Measurements from ENCODE around the gene ATP6V1D. TPM values are rescaled to one million over a fixed set of nuclear protein-coding genes. Genes with fewer than 3 reads are reported as not detected.
A peak's percentile ranks its signal among the peaks of the same experiment; 100 is the strongest.

The ATP6V1D gene
- total and polyA plus RNA-seq, 2 of the 8 experiments (the other 6 are each of a cell fraction or from before 2014, with no cell fraction given): 45.1 to 76.3 TPM

DNA sequence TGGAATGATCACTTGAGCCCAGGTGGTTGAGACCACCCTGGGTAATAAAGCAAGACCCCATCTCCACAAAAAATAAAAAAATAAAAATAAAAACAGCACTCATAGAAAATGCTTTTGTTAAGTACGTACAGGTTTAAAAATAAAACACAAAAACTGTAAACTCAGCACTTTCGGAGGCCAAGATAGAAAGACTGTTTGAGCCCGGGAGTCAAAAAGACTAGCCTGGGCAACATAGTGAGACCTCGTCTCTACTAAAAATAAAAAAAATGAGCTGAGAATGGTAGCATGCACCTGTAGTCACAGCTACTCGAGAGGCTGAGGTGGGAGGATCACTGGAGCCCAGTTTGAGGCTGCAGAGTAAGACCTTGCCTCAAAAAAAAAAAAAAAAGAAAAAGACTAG lies 7.5 kb downstream of the ATP6V1D start:
- Histone ChIP-seq H3K14ac (ENCODE audit: insufficient read length) (no peak overlapping the region), H4K20me1 (replicated peaks in 1 of 2; ENCODE audit: control insufficient read depth in 1 of 2, insufficient read depth in 2 of 2, low read length in 2 of 2) (peaks cover 2 to 6% of the 10 kb centered on the region in 2 experiments), H4K8ac (ENCODE audit: extremely low read depth, insufficient read depth, low read length) (no peak overlapping the region), H2BK5ac (ENCODE audit: low read depth, low read length) (no peak overlapping the region), H3K18ac (ENCODE audit: extremely low read depth, low read length) (no peak overlapping the region), H2BK15ac (ENCODE audit: low read length) (no peak overlapping the region), H3K23me2 (ENCODE audit: low read depth, low read length) (no peaks in the 10 kb centered on the region), H3K4me1 (replicated peaks in 1 of 4; ENCODE audit: control insufficient read depth in 3 of 4, insufficient read depth in 4 of 4, low read length in 3 of 4) (no peaks in the 10 kb centered on the region), H3K36me3 (ENCODE audit: control insufficient read depth in 2 of 4, insufficient read depth in 4 of 4, low read length in 3 of 4) (peaks cover 6 to 39% (median 21%) of the 10 kb centered on the region in 4 experiments), H3K79me2 (ENCODE audit: control insufficient read depth in 1 of 2, insufficient read depth in 2 of 2, low read length in 2 of 2) (peaks cover 0 to 33% of the 10 kb centered on the region in 2 experiments; a peak in 2 of 4 replicates), H3K4ac (replicated peaks; ENCODE audit: insufficient read length, low read depth, low read length) (no peak overlapping the region), H3K56ac (replicated peaks; ENCODE audit: insufficient read length, low read depth, low read length) (no peak overlapping the region), H2BK12ac (ENCODE audit: low read depth, low read length) (no peak overlapping the region), H3K27me3 (replicated peaks in 1 of 4; ENCODE audit: control insufficient read depth in 3 of 4, extremely low read depth in 1 of 4, insufficient read depth in 3 of 4, low read length in 3 of 4) (no peaks in the 10 kb centered on the region), H4K5ac (ENCODE audit: insufficient read length, low read depth, low read length) (no peak overlapping the region), H4K91ac (replicated peaks; ENCODE audit: insufficient read length, low read length) (no peak overlapping the region), H3K9me3 (ENCODE audit: insufficient read depth in 2 of 2, low read depth in 1 of 2, low read length in 1 of 2) (no peaks in the 10 kb centered on the region), H3K9ac (replicated peaks in 1 of 4; ENCODE audit: extremely low read depth in 1 of 4, low read depth in 3 of 4, low read length in 3 of 4) (no peak overlapping the region), H2BK120ac (replicated peaks; ENCODE audit: low read depth, low read length) (no peak overlapping the region), H3K79me1 (ENCODE audit: low read depth, low read length) (no peaks in the 10 kb centered on the region; the same call in 1 of the 2 replicates), H3K23ac (ENCODE audit: insufficient read length) (no peak overlapping the region), H2AFZ (ENCODE audit: low read length) (no peak overlapping the region), H2AK5ac (ENCODE audit: low read depth, low read length) (no peak overlapping the region), H3K27ac (ENCODE audit: low read depth, low read length) (no peak overlapping the region), H2BK20ac (ENCODE audit: low read length) (no peak overlapping the region), H3K4me3 (ENCODE audit: extremely low read depth in 1 of 4, insufficient read depth in 2 of 4, low read depth in 3 of 4, low read length in 4 of 4) (no peak overlapping the region), H3K4me2 (ENCODE audit: insufficient read depth in 1 of 2, low read depth in 2 of 2, low read length in 2 of 2) (no peak overlapping the region)
- ChIA-PET CTCF (ENCODE audit: partially characterized antibody) (interaction anchor here (1.6 kb wide), 1 partner anchor 67 kb away, joined by 5 read pairs; no protein-coding TSS in a partner anchor), POLR2A (ENCODE audit: partially characterized antibody) (interaction anchor here (0.7 to 0.8 kb wide), 2 partner anchors 8 to 418 kb away, joined by 3 to 4 read pairs; partner anchors contain the start of gene ATP6V1D)
- DNase-seq (ENCODE audit: low read depth in 1 of 2, low spot score in 2 of 2): no peak
- 91% methylated on average over 5 of the region's 5 CpGs; no CpG with 5 or more reads in 1 of the 2 experiments for WGBS, 2 experiments (ENCODE audit: extremely low coverage in 1 of 2, insufficient coverage in 1 of 2, insufficient read length in 1 of 2, insufficient replicate concordance in 2 of 2, low coverage in 1 of 2, low lambda C conversion rate in 2 of 2, missing lambda C conversion rate in 1 of 2)
- FAIRE-seq: no peak
- TF ChIP-seq FOSL1 (IDR thresholded peaks at IDR 0.05; ENCODE audit: insufficient read depth, low read depth, low read length) (no peak), EP300 (IDR thresholded peaks at IDR 0.05; ENCODE audit: borderline replicate concordance in 1 of 2, low read depth in 2 of 2, low read length in 2 of 2) (no peak), JUN (IDR thresholded peaks at IDR 0.05; ENCODE audit: low read depth, low read length) (no peak), MAFK (IDR thresholded peaks at IDR 0.05; ENCODE audit: low read depth, low read length) (peak; percentile 40; the same call in 1 of the 2 replicates), TEAD4 (IDR thresholded peaks at IDR 0.05; ENCODE audit: low read depth, low read length) (no peak)

Measured in H1 (cell line).